ENCODE results near the gene ATP4B. TPM values are rescaled to one million over a fixed set of nuclear protein-coding genes. Genes with fewer than 3 reads are reported as not detected.

ATP4B gene
- total and polyA plus RNA-seq, 2 donors (not counting 3 experiments of a cell fraction or from before 2014, with no cell fraction given): 0.06 TPM; not detected in 1

GRCh38 chr13:113656003-113656588, 1.9 kb downstream of the ATP4B start:
- no peaks in the 10 kb centered on the region for H3K9me1 ChIP-seq (replicated peaks; ENCODE audit: control insufficient read depth, extremely low read depth, insufficient read depth, low read length)
- FAIRE-seq (no peak), DNase-seq (ENCODE audit: low read depth, low spot score) (no peak)
- H3K27me3 ChIP-seq (ENCODE audit: control insufficient read depth in 2 of 2, insufficient read depth in 2 of 2, low read length in 2 of 2): peaks cover 0 to 4% of the 10 kb centered on the region in 2 experiments
- no peaks in the 10 kb centered on the region for H3K9me3 ChIP-seq (replicated peaks; ENCODE audit: control insufficient read depth, insufficient read depth, low read length)
- no peak overlapping the region for H2AFZ ChIP-seq (ENCODE audit: low read depth, low read length)
- POLR2A ChIA-PET: no interaction called here
- no peak overlapping the region for H3K27ac ChIP-seq (ENCODE audit: insufficient read depth, low read depth, low read length)
- no peak for TF ChIP-seq MYC (IDR thresholded peaks at IDR 0.05; ENCODE audit: low read depth, low read length)
- TF ChIP-seq MAX (IDR thresholded peaks at IDR 0.05; ENCODE audit: insufficient read depth, insufficient read length): no peak
- no peak for TF ChIP-seq GATA2 (IDR thresholded peaks at IDR 0.05; ENCODE audit: insufficient read depth, insufficient read length, low read depth, low read length)
- no peak for TF ChIP-seq CTCF (IDR thresholded peaks at IDR 0.05; ENCODE audit: extremely low read depth in 1 of 2, insufficient read depth in 1 of 2, low read depth in 1 of 2, low read length in 2 of 2)
- no peak for TF ChIP-seq POLR2AphosphoS5 (IDR thresholded peaks at IDR 0.05; ENCODE audit: insufficient read depth, low read depth, low read length)
- TF ChIP-seq JUN (IDR thresholded peaks at IDR 0.05; ENCODE audit: borderline replicate concordance, insufficient read depth, insufficient read length, low read depth): no peak
- TF ChIP-seq FOS (IDR thresholded peaks at IDR 0.05; ENCODE audit: borderline replicate concordance, insufficient read depth, low read length): no peak
- no peak for TF ChIP-seq POLR2A (IDR thresholded peaks at IDR 0.05; ENCODE audit: low read depth, low read length)
- TF ChIP-seq EZH2 (IDR thresholded peaks at IDR 0.05; ENCODE audit: borderline replicate concordance, low read depth, low read length, severe bottlenecking): no peak
- H3K79me2 ChIP-seq (ENCODE audit: control insufficient read depth, insufficient read depth, low read length): no peaks in the 10 kb centered on the region
- H3K4me1 ChIP-seq (ENCODE audit: control insufficient read depth, extremely low read depth, insufficient read depth, low read length): no peaks in the 10 kb centered on the region
- intact Hi-C loops (cut with micrococcal nuclease): no loop called here
- CTCF ChIA-PET: no interaction called here
- H3K4me3 ChIP-seq (replicated peaks in 1 of 3; ENCODE audit: insufficient read depth in 1 of 3, low read depth in 1 of 3, low read length in 3 of 3): no peak overlapping the region
- no peaks in the 10 kb centered on the region for H3K36me3 ChIP-seq (ENCODE audit: control insufficient read depth in 2 of 2, extremely low read depth in 1 of 2, insufficient read depth in 2 of 2, low read length in 2 of 2)
- no TSS peak for BruUV-seq (replicated peaks)
- no peaks in the 10 kb centered on the region for H4K20me1 ChIP-seq (replicated peaks; ENCODE audit: control insufficient read depth, extremely low read depth, insufficient read depth, low read length)
- dilution Hi-C loops (cut with MboI; ENCODE audit: extremely low pct_ligation_motif_present, low sequenced_read_pairs): no loop called here
- H3K9ac ChIP-seq (replicated peaks; ENCODE audit: extremely low read depth, insufficient read depth, low read length): no peak overlapping the region
- no peak overlapping the region for H3K4me2 ChIP-seq (ENCODE audit: insufficient read depth, low read length)

Data from endothelial cell of umbilical vein (primary cell).